HL-60 (cell line): ENCODE data around the gene FOXM1.
"Not testable (repeated sequence)": the region's sequence is repeated elsewhere in the genome, so short reads cannot be mapped to it uniquely, and the experiment has no call there.

Experiments used
- DNase-seq, 2 experiments: peaks; one replicate each; pipeline ENCODE4 v3.0.0-alpha.2; 2010 to 2020; ENCODE audit warnings: low read depth in 1 of 2, low spot score in 1 of 2
- H3K27ac ChIP-seq: fragments of 250-450 bp; sonication (Bioruptor Pico); replicated peaks from 2 replicates; pipeline ENCODE4 v1.5.1; 2020; ENCODE audit warnings: mild to moderate bottlenecking, moderate library complexity
- H3K27me3 ChIP-seq: fragments of 250-450 bp; sonication (Bioruptor Pico); 2 replicates; pipeline ENCODE4 v1.5.1; 2021; ENCODE audit warnings: mild to moderate bottlenecking, moderate library complexity; ENCODE audit not compliant: insufficient read depth, poor library complexity, severe bottlenecking
- H3K4me3 ChIP-seq: replicated peaks from 2 replicates; pipeline ENCODE4 v1.5.1; 2011; ENCODE audit warnings: mild to moderate bottlenecking, control low read depth, low read length; ENCODE audit not compliant: insufficient read depth
- GABPA ChIP-seq: IDR thresholded peaks from 2 replicates; pipeline ENCODE4 v1.6.1; 2012; ENCODE audit warnings: low read depth
- POLR2AphosphoS5 ChIP-seq: IDR thresholded peaks from 2 replicates; pipeline ENCODE4 v1.6.1; 2012; ENCODE audit warnings: low read depth
- SPI1 ChIP-seq: IDR thresholded peaks from 2 replicates; pipeline ENCODE4 v1.6.1; 2012; ENCODE audit warnings: low read depth, mild to moderate bottlenecking, borderline replicate concordance
- TF ChIP-seq, protein P1 (sequence below): IDR thresholded peaks from one replicate; pipeline ENCODE4 v1.5.1; 2011; ENCODE audit warnings: low read length, control low read depth, inconsistent platforms; ENCODE audit not compliant: insufficient read depth
- TF ChIP-seq, protein P2 (sequence below): IDR thresholded peaks from 2 replicates; pipeline ENCODE4 v1.6.1; 2012; ENCODE audit warnings: low read depth; ENCODE audit not compliant: insufficient replicate concordance

The FOXM1 gene

DNA sequence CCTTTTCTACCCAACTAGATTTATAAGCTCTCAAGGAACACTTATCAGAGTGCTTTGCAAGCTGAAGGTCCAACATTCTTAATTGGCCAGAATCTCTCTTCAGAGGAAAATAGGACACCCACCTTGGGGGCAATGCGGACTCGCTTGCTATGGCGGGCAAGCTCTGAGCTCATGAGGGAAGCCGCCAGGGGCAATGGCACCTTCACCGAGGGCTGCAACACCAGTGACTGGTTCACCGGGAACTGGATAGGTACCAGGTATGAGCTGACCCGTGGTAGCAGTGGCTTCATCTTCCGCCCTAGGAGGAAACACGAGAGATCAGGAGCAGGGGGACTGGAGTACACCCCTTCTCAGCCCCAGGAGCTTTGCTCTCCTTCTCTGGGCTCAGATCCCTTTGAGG, 12.8 kb downstream of the FOXM1 start:
- Histone ChIP-seq H3K27ac (no peak overlapping the region), H3K4me3 (no peak overlapping the region), H3K27me3 (no peaks in the 10 kb centered on the region)
- TF ChIP-seq, protein P1, sequence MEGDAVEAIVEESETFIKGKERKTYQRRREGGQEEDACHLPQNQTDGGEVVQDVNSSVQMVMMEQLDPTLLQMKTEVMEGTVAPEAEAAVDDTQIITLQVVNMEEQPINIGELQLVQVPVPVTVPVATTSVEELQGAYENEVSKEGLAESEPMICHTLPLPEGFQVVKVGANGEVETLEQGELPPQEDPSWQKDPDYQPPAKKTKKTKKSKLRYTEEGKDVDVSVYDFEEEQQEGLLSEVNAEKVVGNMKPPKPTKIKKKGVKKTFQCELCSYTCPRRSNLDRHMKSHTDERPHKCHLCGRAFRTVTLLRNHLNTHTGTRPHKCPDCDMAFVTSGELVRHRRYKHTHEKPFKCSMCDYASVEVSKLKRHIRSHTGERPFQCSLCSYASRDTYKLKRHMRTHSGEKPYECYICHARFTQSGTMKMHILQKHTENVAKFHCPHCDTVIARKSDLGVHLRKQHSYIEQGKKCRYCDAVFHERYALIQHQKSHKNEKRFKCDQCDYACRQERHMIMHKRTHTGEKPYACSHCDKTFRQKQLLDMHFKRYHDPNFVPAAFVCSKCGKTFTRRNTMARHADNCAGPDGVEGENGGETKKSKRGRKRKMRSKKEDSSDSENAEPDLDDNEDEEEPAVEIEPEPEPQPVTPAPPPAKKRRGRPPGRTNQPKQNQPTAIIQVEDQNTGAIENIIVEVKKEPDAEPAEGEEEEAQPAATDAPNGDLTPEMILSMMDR: no peak
- TF ChIP-seq GABPA (no peak), SPI1 (no peak), POLR2AphosphoS5 (no peak)
- TF ChIP-seq, protein P2, sequence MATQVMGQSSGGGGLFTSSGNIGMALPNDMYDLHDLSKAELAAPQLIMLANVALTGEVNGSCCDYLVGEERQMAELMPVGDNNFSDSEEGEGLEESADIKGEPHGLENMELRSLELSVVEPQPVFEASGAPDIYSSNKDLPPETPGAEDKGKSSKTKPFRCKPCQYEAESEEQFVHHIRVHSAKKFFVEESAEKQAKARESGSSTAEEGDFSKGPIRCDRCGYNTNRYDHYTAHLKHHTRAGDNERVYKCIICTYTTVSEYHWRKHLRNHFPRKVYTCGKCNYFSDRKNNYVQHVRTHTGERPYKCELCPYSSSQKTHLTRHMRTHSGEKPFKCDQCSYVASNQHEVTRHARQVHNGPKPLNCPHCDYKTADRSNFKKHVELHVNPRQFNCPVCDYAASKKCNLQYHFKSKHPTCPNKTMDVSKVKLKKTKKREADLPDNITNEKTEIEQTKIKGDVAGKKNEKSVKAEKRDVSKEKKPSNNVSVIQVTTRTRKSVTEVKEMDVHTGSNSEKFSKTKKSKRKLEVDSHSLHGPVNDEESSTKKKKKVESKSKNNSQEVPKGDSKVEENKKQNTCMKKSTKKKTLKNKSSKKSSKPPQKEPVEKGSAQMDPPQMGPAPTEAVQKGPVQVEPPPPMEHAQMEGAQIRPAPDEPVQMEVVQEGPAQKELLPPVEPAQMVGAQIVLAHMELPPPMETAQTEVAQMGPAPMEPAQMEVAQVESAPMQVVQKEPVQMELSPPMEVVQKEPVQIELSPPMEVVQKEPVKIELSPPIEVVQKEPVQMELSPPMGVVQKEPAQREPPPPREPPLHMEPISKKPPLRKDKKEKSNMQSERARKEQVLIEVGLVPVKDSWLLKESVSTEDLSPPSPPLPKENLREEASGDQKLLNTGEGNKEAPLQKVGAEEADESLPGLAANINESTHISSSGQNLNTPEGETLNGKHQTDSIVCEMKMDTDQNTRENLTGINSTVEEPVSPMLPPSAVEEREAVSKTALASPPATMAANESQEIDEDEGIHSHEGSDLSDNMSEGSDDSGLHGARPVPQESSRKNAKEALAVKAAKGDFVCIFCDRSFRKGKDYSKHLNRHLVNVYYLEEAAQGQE: no peak
- DNase-seq: no peak

DNA sequence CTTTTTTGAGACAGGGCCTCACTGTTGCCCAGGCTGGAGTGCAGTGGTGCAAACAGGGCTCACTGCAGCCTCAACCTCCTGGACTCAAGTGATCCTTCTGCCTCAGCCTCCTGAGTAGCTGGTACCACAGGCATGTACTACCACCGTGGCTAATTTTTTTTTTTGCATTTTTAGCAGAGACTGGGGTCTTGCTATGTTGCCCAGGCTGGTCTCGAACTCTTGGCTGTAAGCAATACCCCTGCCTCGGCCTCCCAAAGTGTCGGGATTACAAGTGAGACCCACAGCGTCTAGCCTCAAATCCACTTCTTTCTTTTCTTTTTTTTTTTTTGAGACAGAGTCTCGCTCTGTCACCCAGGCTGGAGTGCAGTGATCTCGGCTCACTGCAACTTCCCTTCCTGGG, 13.6 kb downstream of the FOXM1 start:
- H3K27me3 ChIP-seq, H3K27ac ChIP-seq, H3K4me3 ChIP-seq, DNase-seq: not testable (repeated sequence)

DNA sequence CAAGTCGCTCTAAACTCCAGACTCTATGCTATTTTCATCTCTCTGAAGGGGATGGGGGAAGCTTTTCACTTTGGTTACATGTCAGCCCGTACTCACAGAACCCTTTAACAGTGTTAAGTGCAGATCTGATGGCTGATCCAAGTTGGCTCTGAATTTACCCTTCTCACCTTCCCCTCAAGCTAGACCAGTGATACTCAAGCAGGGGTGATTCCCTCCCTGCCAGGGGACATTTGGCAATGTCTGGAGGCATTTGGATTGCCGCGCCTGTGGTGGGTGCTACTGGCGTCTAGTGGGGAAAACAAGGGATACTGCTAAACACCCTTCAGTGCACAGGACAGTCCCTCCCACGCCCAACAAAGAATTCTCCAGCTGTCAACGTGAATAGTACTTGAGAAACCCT, 14.1 kb downstream of the FOXM1 start:
- H3K27ac ChIP-seq: no peak overlapping the region
- TF ChIP-seq, protein P2: no peak
- TF ChIP-seq GABPA (no peak), SPI1 (no peak), POLR2AphosphoS5 (no peak)
- TF ChIP-seq, protein P1: no peak
- DNase-seq: no peak

DNA sequence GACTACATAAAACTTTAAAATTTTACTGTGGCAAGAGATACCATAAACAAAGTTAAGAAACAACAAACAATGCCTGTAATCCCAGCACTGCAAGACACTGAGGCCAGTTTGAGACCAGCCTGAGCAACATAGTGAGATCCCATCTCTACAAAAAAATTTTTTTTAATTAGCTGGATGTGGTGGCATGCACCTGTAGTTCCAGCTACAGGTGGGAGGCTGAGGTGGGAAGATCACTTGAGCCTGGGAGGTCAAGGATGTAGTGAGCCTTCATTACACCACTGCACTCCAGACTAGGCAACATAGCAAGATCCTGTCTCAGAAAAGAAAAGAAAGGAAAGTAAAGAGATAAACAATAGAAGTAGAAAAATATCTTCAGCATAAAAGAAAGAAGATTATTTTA, 16.8 kb downstream of the FOXM1 start:
- Histone ChIP-seq H3K27me3 (no peaks in the 10 kb centered on the region), H3K27ac (no peak overlapping the region), H3K4me3 (no peak overlapping the region)
- TF ChIP-seq POLR2AphosphoS5 (no peak), GABPA (no peak), SPI1 (no peak)
- TF ChIP-seq, protein P1: no peak
- TF ChIP-seq, protein P2: no peak
- no peak for DNase-seq

More for the DNA sequence above, 14.1 kb downstream of the FOXM1 start:
- Histone ChIP-seq H3K27me3 (no peaks in the 10 kb centered on the region), H3K4me3 (no peak overlapping the region)
